Effector CD8-positive, alpha-beta T cell (primary cell): ENCODE results near the gene ADCY1.

Experiments used
- DNase-seq: peaks from one replicate; lab custom pipeline; 2025; lab: John Stamatoyannopoulos, UW

The ADCY1 gene

GRCh38 chr7:45651540-45651939 lies 77.4 kb downstream of the ADCY1 start:
- DNase-seq = no peak

GRCh38 chr7:45652630-45653029 lies 78.5 kb downstream of the ADCY1 start:
- DNase-seq = no peak

GRCh38 chr7:45653209-45653907 lies 79.2 kb downstream of the ADCY1 start:
- DNase-seq = no peak

GRCh38 chr7:45654341-45654740 lies 80.2 kb downstream of the ADCY1 start:
- DNase-seq = no peak

- no peak for DNase-seq
Observed at GRCh38 chr7:45655539-45655938, 81.4 kb downstream of the ADCY1 start.

- DNase-seq = no peak
Observed at GRCh38 chr7:45656431-45656830, 82.3 kb downstream of the ADCY1 start.

- DNase-seq = no peak
Observed at GRCh38 chr7:45657136-45657889, 83.1 kb downstream of the ADCY1 start.

GRCh38 chr7:45657890-45658715 lies 83.9 kb downstream of the ADCY1 start:
- no peak for DNase-seq

- no peak for DNase-seq
Observed at GRCh38 chr7:45658716-45659495, 84.7 kb downstream of the ADCY1 start.

- DNase-seq = no peak
Observed at GRCh38 chr7:45659496-45660139, 85.5 kb downstream of the ADCY1 start.

- no peak for DNase-seq
Observed at GRCh38 chr7:45660201-45660900, 86.2 kb downstream of the ADCY1 start.

- DNase-seq = no peak
Observed at GRCh38 chr7:45660901-45661211, 86.7 kb downstream of the ADCY1 start.

- DNase-seq = no peak
Observed at GRCh38 chr7:45661302-45661995, 87.3 kb downstream of the ADCY1 start.

- DNase-seq = no peak
Observed at GRCh38 chr7:45662018-45662417, 87.8 kb downstream of the ADCY1 start.

- no peak for DNase-seq
Observed at GRCh38 chr7:45662540-45663166, 88.5 kb downstream of the ADCY1 start.

- no peak for DNase-seq
Observed at GRCh38 chr7:45663167-45663921, 89.2 kb downstream of the ADCY1 start.

- DNase-seq = no peak
Observed at GRCh38 chr7:45663965-45664633, 89.9 kb downstream of the ADCY1 start.

- no peak for DNase-seq
Observed at GRCh38 chr7:45665172-45665571, 91.0 kb downstream of the ADCY1 start.
